Neural progenitor cell (in vitro differentiated cells): ENCODE results near the gene VSIG10. TPM values are rescaled to one million over a fixed set of nuclear protein-coding genes. Genes with fewer than 3 reads are reported as not detected.

Source experiments
- DNase-seq: peaks from one replicate; pipeline ENCODE4 v3.0.0-alpha.2; 2016; ENCODE audit warnings: low spot score
- H2AFZ ChIP-seq: fragments of 200-600 bp; sonication (generic); replicated peaks from 2 replicates; pipeline ENCODE4 v1.6.1; 2016; ENCODE audit warnings: antibody characterized with exemption
- H3F3A ChIP-seq: fragments of 200-600 bp; sonication (generic); 2 replicates; pipeline ENCODE4 v1.6.1; 2016; ENCODE audit warnings: antibody characterized with exemption, low read depth
- H3K27ac ChIP-seq: fragments of 200-600 bp; sonication (generic); 2 replicates; pipeline ENCODE4 v1.5.1; 2016; ENCODE audit warnings: mild to moderate bottlenecking
- H3K27me3 ChIP-seq: fragments of 200-600 bp; sonication (generic); 2 replicates; pipeline ENCODE4 v1.6.1; 2016; ENCODE audit warnings: mild to moderate bottlenecking, moderate library complexity
- H3K36me3 ChIP-seq: fragments of 200-600 bp; sonication (generic); 2 replicates; pipeline ENCODE4 v1.5.1; 2016
- H3K4me1 ChIP-seq: fragments of 200-600 bp; sonication (generic); 2 replicates; pipeline ENCODE4 v1.6.1; 2016; ENCODE audit warnings: mixed run types
- H3K4me2 ChIP-seq: fragments of 200-600 bp; sonication (generic); 2 replicates; pipeline ENCODE4 v1.6.1; 2016
- H3K4me3 ChIP-seq: fragments of 200-600 bp; sonication (generic); 2 replicates; pipeline ENCODE4 v1.5.1; 2016
- H3K79me2 ChIP-seq: fragments of 200-600 bp; sonication (generic); 2 replicates; pipeline ENCODE4 v1.6.1; 2016; ENCODE audit warnings: low read depth
- H3K9ac ChIP-seq: fragments of 200-600 bp; sonication (generic); 2 replicates; pipeline ENCODE4 v1.6.1; 2016
- H3K9me3 ChIP-seq: fragments of 200-600 bp; sonication (generic); 2 replicates; pipeline ENCODE4 v1.5.1; 2016; ENCODE audit warnings: low read depth
- H4K20me1 ChIP-seq: fragments of 200-600 bp; sonication (generic); 2 replicates; pipeline ENCODE4 v1.6.1; 2016; ENCODE audit warnings: low read depth
- H3K27ac Mint-ChIP-seq: 3 replicates; pipeline ENCODE4 v1.8.0; 2021; ENCODE audit warnings: mixed read lengths
- H3K27me3 Mint-ChIP-seq: 2 replicates; pipeline ENCODE4 v1.8.0; 2022; ENCODE audit warnings: low read depth, mild to moderate bottlenecking, inconsistent platforms, moderate library complexity, mixed read lengths; ENCODE audit not compliant: insufficient read depth
- H3K36me3 Mint-ChIP-seq: 3 replicates; pipeline ENCODE4 v1.8.0; 2021; ENCODE audit warnings: mixed read lengths
- H3K4me1 Mint-ChIP-seq: 3 replicates; pipeline ENCODE4 v1.8.0; 2021; ENCODE audit warnings: mixed read lengths
- H3K4me3 Mint-ChIP-seq: 3 replicates; pipeline ENCODE4 v1.8.0; 2021; ENCODE audit warnings: mild to moderate bottlenecking, moderate library complexity, mixed read lengths
- H3K9me3 Mint-ChIP-seq: 3 replicates; pipeline ENCODE4 v1.8.0; 2020; ENCODE audit warnings: mixed read lengths
- CTCF ChIP-seq: fragments of 200-600 bp; sonication (generic); IDR thresholded peaks from 2 replicates; pipeline ENCODE4 v1.5.1; 2017; ENCODE audit warnings: antibody characterized with exemption, mild to moderate bottlenecking
- EZH2 ChIP-seq: fragments of 200-600 bp; sonication (generic); IDR thresholded peaks from 2 replicates; pipeline ENCODE4 v1.6.1; 2017; ENCODE audit warnings: antibody characterized with exemption, mild to moderate bottlenecking, moderate library complexity
- EZH2phosphoT487 ChIP-seq: fragments of 200-600 bp; sonication (generic); IDR thresholded peaks from 2 replicates; pipeline ENCODE4 v1.6.1; 2017; ENCODE audit warnings: antibody characterized with exemption
- total RNA-seq: library from RNA; depleted of rRNA; stranded (reverse); fragments of >200 nt; gene quantifications from 2 replicates; pipeline ENCODE4 v1.2.3, GENCODE V29; 2015; ENCODE audit warnings: low replicate concordance

The VSIG10 gene
- total RNA-seq, 1 donor from 2014 or later = 22.6 TPM

- Mint-ChIP-seq H3K27me3 (no peaks in the 10 kb centered on the region), H3K36me3 (peaks cover 34% of the 10 kb centered on the region), H3K4me1 (no peaks in the 10 kb centered on the region), H3K4me3 (no peak overlapping the region), H3K27ac (no peak overlapping the region), H3K9me3 (no peaks in the 10 kb centered on the region)
- Histone ChIP-seq H2AFZ (no peak overlapping the region), H3K79me2 (no peaks in the 10 kb centered on the region), H3F3A (peaks cover 9% of the 10 kb centered on the region), H3K9ac (no peak overlapping the region), H3K4me2 (no peak overlapping the region), H3K27ac (no peak overlapping the region), H3K9me3 (no peaks in the 10 kb centered on the region), H3K36me3 (peaks cover 5% of the 10 kb centered on the region), H4K20me1 (no peaks in the 10 kb centered on the region), H3K4me3 (no peak overlapping the region), H3K4me1 (no peaks in the 10 kb centered on the region), H3K27me3 (no peaks in the 10 kb centered on the region)
- TF ChIP-seq EZH2 = no peak
- no peak for TF ChIP-seq CTCF
- no peak for TF ChIP-seq EZH2phosphoT487
- DNase-seq = no peak
These were observed 74.6 kb downstream of the VSIG10 start for GRCh38 chr12:118029166-118029565.

GRCh38 chr12:118025168-118025567 lies 78.6 kb downstream of the VSIG10 start:
- Histone ChIP-seq H3K4me3 (no peak overlapping the region), H3K4me1 (no peaks in the 10 kb centered on the region), H3K4me2 (no peak overlapping the region), H4K20me1 (no peaks in the 10 kb centered on the region), H3K9ac (no peak overlapping the region), H3K79me2 (no peaks in the 10 kb centered on the region), H3K27ac (no peak overlapping the region), H3K27me3 (no peaks in the 10 kb centered on the region), H3K9me3 (no peaks in the 10 kb centered on the region), H3F3A (no peaks in the 10 kb centered on the region), H2AFZ (no peak overlapping the region), H3K36me3 (no peaks in the 10 kb centered on the region)
- Mint-ChIP-seq H3K36me3 (peaks cover 42% of the 10 kb centered on the region), H3K4me3 (no peak overlapping the region), H3K4me1 (no peaks in the 10 kb centered on the region), H3K9me3 (no peaks in the 10 kb centered on the region), H3K27me3 (no peaks in the 10 kb centered on the region), H3K27ac (no peak overlapping the region)
- no peak for DNase-seq
- TF ChIP-seq EZH2phosphoT487 (no peak), CTCF (no peak), EZH2 (no peak)

GRCh38 chr12:118023301-118023860 lies 80.4 kb downstream of the VSIG10 start:
- Histone ChIP-seq H3K27me3 (no peaks in the 10 kb centered on the region), H3K4me1 (no peaks in the 10 kb centered on the region), H3K36me3 (no peaks in the 10 kb centered on the region), H3K4me2 (no peak overlapping the region), H3K9me3 (no peaks in the 10 kb centered on the region), H3K27ac (no peak overlapping the region), H3K79me2 (peaks cover 8% of the 10 kb centered on the region), H3K4me3 (no peak overlapping the region), H3K9ac (no peak overlapping the region), H4K20me1 (peaks cover under 1% of the 10 kb centered on the region), H3F3A (no peaks in the 10 kb centered on the region), H2AFZ (no peak overlapping the region)
- Mint-ChIP-seq H3K27me3 (no peaks in the 10 kb centered on the region), H3K36me3 (peaks cover 43% of the 10 kb centered on the region), H3K4me3 (no peak overlapping the region), H3K4me1 (no peaks in the 10 kb centered on the region), H3K27ac (no peak overlapping the region), H3K9me3 (no peaks in the 10 kb centered on the region)
- DNase-seq = no peak
- TF ChIP-seq EZH2phosphoT487 (no peak), CTCF (no peak), EZH2 (no peak)
